Heart right ventricle (tissue), 16 donors: ENCODE data around the gene PBOV1. TPM values are rescaled to one million over a fixed set of nuclear protein-coding genes. Genes with fewer than 3 reads are reported as not detected.

Experiments
- ATAC-seq, 8 donors: fragments of 200-7000 bp; cut with Tn5 transposase; one replicate each; pipeline ENCODE4 v1.9.1; 2020; ENCODE audit warnings: mild to moderate bottlenecking in 8 of 8, moderate library complexity in 8 of 8, moderate number of reproducible peaks in 1 of 8
- DNase-seq, 2 donors: peaks; one replicate each; pipeline ENCODE4 v3.0.0-alpha.2; 2020
- H3K27ac ChIP-seq, 10 donors: fragments of 200-600 bp; sonication (generic) in 2 of 10; one replicate each; pipeline versions ENCODE4 v1.5.0 to v1.8.0; 2020 to 2022; ENCODE audit warnings: mild to moderate bottlenecking in 3 of 10
- H3K27me3 ChIP-seq, 7 donors: fragments of 200-600 bp; one replicate each; pipeline ENCODE4 v1.8.0; 2021 to 2022; ENCODE audit warnings: mild to moderate bottlenecking in 2 of 7
- H3K36me3 ChIP-seq, 9 donors: fragments of 200-600 bp; sonication (generic) in 1 of 9; one replicate each; pipeline versions ENCODE4 v1.5.0 to v1.8.0; 2020 to 2022; ENCODE audit warnings: mild to moderate bottlenecking in 2 of 9
- H3K4me1 ChIP-seq, 9 donors: fragments of 200-600 bp; sonication (generic) in 1 of 9; one replicate each; pipeline versions ENCODE4 v1.5.0 to v1.8.0; 2020 to 2022; ENCODE audit warnings: mild to moderate bottlenecking in 4 of 9
- H3K4me3 ChIP-seq, 10 donors: fragments of 200-600 bp; sonication (generic) in 2 of 10; one replicate each; pipeline versions ENCODE4 v1.5.0 to v1.8.0; 2020 to 2022; ENCODE audit warnings: mild to moderate bottlenecking in 7 of 10, moderate library complexity in 2 of 10
- H3K9me3 ChIP-seq, 11 donors: fragments of 200-600 bp in 10 of 11; sonication (generic) in 2 of 11; one replicate each; pipeline versions ENCODE4 v1.5.0 to v1.8.0; 2013 to 2022; ENCODE audit warnings: mild to moderate bottlenecking in 2 of 11, control low read depth in 1 of 11, moderate library complexity in 1 of 11
- WGBS, 2 donors: extraction: QIAGEN DNeasy Blood & Tissue Kit; methylation state at CpG; one replicate each; pipeline ENCODE4 v1.1.7; 2013; ENCODE audit warnings: inconsistent platforms in 1 of 2; 5-methylcytosine and 5-hydroxymethylcytosine counted together
- intact Hi-C, 10 donors: fragments of 100-400 bp; cut with DNase I; formaldehyde crosslinking; loops; one replicate each; pipeline versions ENCODE4 v1.11.1 to v1.14.2; 2022
- polyA plus RNA-seq, 2 donors: library from polyadenylated mRNA; stranded (reverse); fragments of 200-250 nt; gene quantifications; one replicate each; pipeline ENCODE4 v1.2.3, GENCODE V29; 2013
- total RNA-seq, 10 donors: library from RNA; stranded (reverse); fragmentation: NEBNext Ultra II Directional in 3 of 10; extraction: Animal tissue kit (Norgen Biotek cat#: 25700) in 3 of 10; gene quantifications; one replicate each; pipeline versions ENCODE4 v1.2.1 to v1.2.4, GENCODE V29; 2021 to 2023
- TF ChIP-seq, protein P1 (sequence below), 9 donors: fragments of 200-600 bp; sonication (generic) in 2 of 9; IDR thresholded peaks; one replicate each; pipeline versions ENCODE4 v1.5.0 to v1.8.0; 2021 to 2022; ENCODE audit warnings: antibody characterized with exemption in 9 of 9, mild to moderate bottlenecking in 5 of 9, moderate library complexity in 1 of 9
- donor health status: Arrhythmogenic right ventricular cardiomyopathy.
- donor health status: ischemic (EF 13 %, LVEDD 7.1; RV severe dilation, severe dysfunction).
- donor health status: healthy with polysubstance abuse.
- donor health status: DM: no; HTN: yes; CAD: no.
- donor health status: DM: no; HTN: no; CAD: no.
- donor health status: ischemic (EF 25% LVEDD 6.9; RV normal size, moderate dysfunction).
- donor health status: ischemic (EF 25% LVEDD 5.7; RV mildly dilated, moderate dysfunction).
- donor health status: healthy.
- donor health status: DM: yes; HTN: yes; CAD: no.
- donor health status: Ischemic cardiomyopathy.
- donor health status: ischemic (EF 35%, LVEDD 5.7; RV mildly dilated, moderate dysfunction).
- donor health status: nonischemic (EF 11% LVEDD 7.7; RV severe dilation, severe dysfunction).
- donor health status: DM: yes; HTN: yes; CAD: no.
- donor health status: PGD.
- donor health status: ischemic (EF 29% LVEDD 5.4; RV normal size, mild dysfunction).
- donor health status: nonischemic (EF 23%, LVEDD 6.1; RV moderate dilation, normal function).

PBOV1 gene
- total and polyA plus RNA-seq, 12 donors = not detected

DNA sequence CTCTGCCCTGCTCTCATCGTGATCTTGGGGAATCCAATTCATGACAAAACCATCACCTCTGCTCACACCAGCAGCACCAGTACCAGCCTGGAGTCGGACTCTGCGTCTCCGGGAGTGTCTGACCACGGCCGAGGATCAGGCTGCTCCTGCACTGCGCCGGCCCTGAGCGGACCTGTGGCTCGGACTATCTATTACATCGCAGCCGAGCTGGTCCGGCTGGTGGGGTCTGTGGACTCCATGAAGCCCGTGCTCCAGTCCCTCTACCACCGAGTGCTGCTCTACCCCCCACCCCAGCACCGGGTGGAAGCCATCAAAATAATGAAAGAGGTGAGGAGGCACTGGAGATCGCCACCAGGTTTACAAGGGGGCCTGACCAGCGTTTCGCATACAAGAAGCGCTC, 37.2 kb upstream of the PBOV1 start:
- ATAC-seq (no peak), DNase-seq (no peak)
- Histone ChIP-seq H3K27me3 (no peaks in the 10 kb centered on the region), H3K36me3 (peaks cover 0 to 17% (median 0%) of the 10 kb centered on the region in 9 donors), H3K27ac (no peak overlapping the region), H3K4me3 (no peak overlapping the region), H3K9me3 (no peaks in the 10 kb centered on the region), H3K4me1 (peaks cover 0 to 6% (median 0%) of the 10 kb centered on the region in 9 donors)
- WGBS, 2 donors = 89 to 91% methylated on average over 20 of the region's 20 CpGs
- TF ChIP-seq, protein P1, sequence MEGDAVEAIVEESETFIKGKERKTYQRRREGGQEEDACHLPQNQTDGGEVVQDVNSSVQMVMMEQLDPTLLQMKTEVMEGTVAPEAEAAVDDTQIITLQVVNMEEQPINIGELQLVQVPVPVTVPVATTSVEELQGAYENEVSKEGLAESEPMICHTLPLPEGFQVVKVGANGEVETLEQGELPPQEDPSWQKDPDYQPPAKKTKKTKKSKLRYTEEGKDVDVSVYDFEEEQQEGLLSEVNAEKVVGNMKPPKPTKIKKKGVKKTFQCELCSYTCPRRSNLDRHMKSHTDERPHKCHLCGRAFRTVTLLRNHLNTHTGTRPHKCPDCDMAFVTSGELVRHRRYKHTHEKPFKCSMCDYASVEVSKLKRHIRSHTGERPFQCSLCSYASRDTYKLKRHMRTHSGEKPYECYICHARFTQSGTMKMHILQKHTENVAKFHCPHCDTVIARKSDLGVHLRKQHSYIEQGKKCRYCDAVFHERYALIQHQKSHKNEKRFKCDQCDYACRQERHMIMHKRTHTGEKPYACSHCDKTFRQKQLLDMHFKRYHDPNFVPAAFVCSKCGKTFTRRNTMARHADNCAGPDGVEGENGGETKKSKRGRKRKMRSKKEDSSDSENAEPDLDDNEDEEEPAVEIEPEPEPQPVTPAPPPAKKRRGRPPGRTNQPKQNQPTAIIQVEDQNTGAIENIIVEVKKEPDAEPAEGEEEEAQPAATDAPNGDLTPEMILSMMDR (IDR thresholded peaks at IDR 0.05) = no peak
- intact Hi-C loops = no loop called here

DNA sequence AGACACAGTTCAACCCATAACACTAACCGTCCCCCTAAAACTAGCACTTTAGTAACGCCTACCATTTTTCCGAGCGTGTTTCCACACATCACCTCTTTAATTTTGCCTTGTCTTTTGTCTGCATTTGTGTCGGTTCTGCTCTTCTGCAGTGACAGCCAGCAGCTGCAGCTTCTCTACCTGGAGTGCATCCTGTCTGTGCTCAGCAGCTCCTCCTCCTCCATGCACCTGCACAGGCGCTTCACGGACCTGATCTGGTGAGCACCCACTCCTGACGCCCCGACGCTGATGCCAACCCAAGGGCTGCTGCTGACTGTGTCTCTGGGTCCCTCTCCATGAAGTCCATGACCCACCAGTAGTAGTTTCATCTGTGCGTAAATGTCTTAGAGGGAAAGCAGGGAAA, 35.4 kb upstream of the PBOV1 start:
- no peaks in the 10 kb centered on the region for H3K9me3 ChIP-seq
- intact Hi-C loops = no loop called here
- no peak overlapping the region for H3K4me3 ChIP-seq
- TF ChIP-seq, protein P1 (IDR thresholded peaks at IDR 0.05) = no peak
- ATAC-seq (no peak), DNase-seq (no peak)
- 96% methylated on average over 11 of the region's 11 CpGs for WGBS, 2 donors
- peaks cover 0 to 17% (median 0%) of the 10 kb centered on the region in 9 donors for H3K36me3 ChIP-seq
- H3K4me1 ChIP-seq = peaks cover 0 to 6% (median 0%) of the 10 kb centered on the region in 9 donors
- H3K27ac ChIP-seq = no peak overlapping the region
- H3K27me3 ChIP-seq = no peaks in the 10 kb centered on the region

DNA sequence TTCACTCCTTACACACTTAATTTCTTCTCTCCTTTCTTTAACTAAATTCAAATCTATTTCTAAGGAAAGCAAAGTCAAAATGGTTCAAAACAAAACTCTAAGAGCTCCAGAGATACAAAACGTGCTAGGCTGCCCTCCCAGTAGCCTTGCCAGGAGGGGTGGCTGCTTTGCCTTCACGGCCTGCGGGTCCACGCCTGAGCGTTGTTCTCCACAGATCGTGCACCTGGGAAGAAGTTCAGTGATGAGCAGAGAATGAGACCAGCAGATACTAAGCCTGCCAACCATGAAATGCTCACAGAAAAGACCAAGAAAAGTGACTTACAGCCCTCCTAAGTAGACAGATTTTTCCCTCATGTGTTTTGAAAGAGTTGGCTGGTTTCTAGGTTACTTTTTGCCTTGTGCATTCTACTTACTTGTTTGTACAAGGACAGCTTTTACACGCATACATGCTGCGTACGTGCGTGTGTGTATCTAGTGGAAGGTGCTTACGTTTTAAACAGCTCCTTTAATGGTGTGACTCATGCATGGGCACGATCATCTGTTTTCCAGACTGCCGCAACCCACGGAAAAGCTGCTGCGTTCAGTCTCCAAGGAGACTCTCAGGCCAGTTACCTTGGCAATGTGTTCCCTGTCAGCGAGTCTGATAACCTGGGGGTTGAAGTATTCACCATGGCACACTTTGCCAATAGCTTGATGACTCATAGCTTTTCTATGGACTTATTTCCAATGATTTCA, 32.4 kb upstream of the PBOV1 start:
- ATAC-seq (peak; percentile 47 to 82 (median 71)), DNase-seq (peak in 1 of 2 donors; percentile 51)
- H3K9me3 ChIP-seq = no peaks in the 10 kb centered on the region
- peaks cover 0 to 6% (median 0%) of the 10 kb centered on the region in 9 donors for H3K4me1 ChIP-seq
- intact Hi-C loops = no loop called here
- no peaks in the 10 kb centered on the region for H3K27me3 ChIP-seq
- TF ChIP-seq, protein P1 (IDR thresholded peaks at IDR 0.05) = no peak
- peak overlapping the region in 2 of 10 donors; percentile 1 to 16 for H3K4me3 ChIP-seq
- whole genome bisulfite sequencing, 2 donors = 67 to 72% methylated on average over 16 of the region's 16 CpGs
- peak overlapping the region in 1 of 10 donors; percentile 7 for H3K27ac ChIP-seq
- H3K36me3 ChIP-seq = peaks cover 0 to 3% (median 0%) of the 10 kb centered on the region in 9 donors

DNA sequence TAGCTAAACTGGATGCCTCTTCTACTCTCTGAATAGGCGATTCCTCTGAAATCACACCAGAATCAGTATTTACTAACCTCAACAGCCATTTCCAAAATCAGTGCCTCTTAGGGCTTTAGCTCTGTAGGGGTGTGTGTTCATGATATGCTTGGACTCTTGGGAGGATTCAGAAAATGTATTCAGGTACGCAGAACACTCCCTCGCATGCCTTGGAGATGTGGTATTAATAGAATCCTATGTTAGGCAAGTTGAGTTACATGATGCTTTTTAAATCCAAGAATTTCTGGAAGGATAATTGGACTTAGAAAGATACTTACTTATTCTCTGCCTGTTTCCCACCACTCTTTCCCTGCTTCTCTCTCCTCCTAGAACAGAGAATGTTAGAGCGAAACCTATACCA, 31.8 kb upstream of the PBOV1 start:
- Histone ChIP-seq H3K27ac (no peak overlapping the region), H3K4me3 (no peak overlapping the region), H3K27me3 (no peaks in the 10 kb centered on the region), H3K9me3 (no peaks in the 10 kb centered on the region), H3K4me1 (peaks cover 0 to 6% (median 0%) of the 10 kb centered on the region in 9 donors), H3K36me3 (no peaks in the 10 kb centered on the region)
- ATAC-seq (no peak), DNase-seq (no peak)
- 90 to 96% methylated on average over 4 of the region's 4 CpGs for WGBS, 2 donors
- TF ChIP-seq, protein P1 (IDR thresholded peaks at IDR 0.05) = no peak
- intact Hi-C loops = no loop called here
